GM19397 (cell line): ENCODE data around the gene CSNK2A3.
"Not testable (repeated sequence)": the region's sequence is repeated elsewhere in the genome, so short reads cannot be mapped to it uniquely, and the experiment has no call there.

Experiments
- ATAC-seq: cut with Tn5 transposase; IDR thresholded peaks from one replicate; pipeline ENCODE4 v1.9.1; 2021; ENCODE audit warnings: mild to moderate bottlenecking, moderate library complexity; ENCODE audit not compliant: unreplicated experiment

CSNK2A3 gene

DNA sequence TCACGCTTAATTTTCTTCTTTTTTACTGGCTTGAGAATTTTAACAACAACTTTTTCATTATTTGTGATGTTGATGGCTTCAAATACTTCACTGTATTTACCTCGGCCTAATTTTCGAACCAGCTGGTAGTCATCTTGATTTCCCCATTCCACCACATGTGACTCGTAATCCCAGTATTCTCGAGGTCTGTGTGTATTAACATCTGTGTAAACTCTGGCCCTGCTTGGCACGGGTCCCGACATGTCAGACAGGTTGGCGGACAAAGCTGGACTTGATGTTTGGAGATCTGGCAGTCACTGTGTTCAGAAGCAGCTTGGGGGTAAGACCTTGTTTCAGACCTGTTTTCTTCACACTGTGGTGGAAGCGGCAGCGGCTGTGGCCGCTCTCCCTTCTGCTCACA lies at the start of gene CSNK2A3:
CSNK2A3 (minus strand) TSS at position 373 of the 400 bp plus-strand sequence; CDS start at position 242, 131 bp downstream.
- ATAC-seq: not testable (repeated sequence)

DNA sequence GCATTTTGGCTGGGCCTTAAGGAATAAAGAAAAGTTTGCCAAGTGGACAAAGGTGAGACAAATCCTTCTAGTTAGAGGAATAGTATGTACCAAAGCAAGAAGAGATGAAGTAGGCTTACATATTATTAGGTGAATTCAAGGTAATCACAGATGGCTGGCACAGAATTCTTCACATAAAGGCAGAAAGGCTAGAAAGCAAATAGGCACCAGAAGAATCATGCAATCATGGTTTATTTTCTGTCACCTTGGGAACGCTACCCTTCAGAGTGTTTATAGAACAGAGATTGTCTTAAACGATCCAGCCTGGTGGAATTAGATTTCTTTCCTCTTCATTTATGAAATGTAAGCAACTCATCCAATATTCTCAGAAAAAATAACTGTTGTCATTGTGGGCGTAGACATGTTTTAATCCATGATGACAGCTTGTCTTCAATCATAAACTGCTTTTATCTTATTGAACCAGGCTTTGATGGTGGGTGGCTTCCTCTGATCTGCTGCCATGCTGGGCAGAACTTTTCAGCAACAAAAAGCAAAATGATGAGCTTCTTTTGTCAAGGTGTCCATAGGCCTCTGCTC lies 49.0 kb upstream of the CSNK2A3 start:
- no peak for ATAC-seq

GRCh38 chr11:11400635-11401232 lies 47.7 kb upstream of the CSNK2A3 start:
- no peak for ATAC-seq

DNA sequence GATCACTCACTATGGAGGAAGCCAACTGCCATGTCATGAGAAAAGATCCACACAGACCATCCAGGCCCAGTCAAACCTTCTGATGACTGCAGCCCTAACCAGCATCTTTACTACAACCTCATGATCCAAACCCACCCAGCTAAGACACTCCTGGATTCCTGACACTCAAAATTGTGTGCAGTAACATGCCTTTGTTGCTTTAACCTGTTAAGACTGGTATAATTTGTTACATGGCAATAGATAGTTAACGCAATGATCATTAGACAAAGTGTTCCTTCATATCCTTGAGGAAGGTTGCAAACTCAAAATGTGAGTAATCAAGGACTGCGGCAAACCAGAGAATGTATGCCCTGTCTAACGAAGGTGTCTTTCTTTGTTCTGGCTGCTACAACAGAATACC lies 47.1 kb upstream of the CSNK2A3 start:
- ATAC-seq: no peak

DNA sequence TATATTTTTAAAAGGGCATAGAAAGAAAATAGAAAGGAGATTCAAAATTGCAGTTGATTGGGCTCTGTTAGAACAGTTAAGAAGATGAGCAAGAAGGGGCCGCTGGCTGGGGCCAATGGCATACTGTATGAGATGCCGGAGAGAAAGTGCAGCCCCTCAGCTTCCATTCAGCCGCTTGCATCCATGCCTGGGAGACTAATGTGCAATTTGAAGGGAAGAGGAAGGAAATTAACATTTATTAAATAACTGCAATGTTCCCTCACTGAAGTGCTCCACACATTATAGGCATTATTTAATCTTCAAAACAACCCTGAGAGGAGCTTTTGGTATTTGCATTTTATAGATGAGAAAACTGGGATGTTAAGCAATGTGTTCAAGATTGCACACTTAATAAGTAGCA lies 44.7 kb upstream of the CSNK2A3 start:
- ATAC-seq: no peak

DNA sequence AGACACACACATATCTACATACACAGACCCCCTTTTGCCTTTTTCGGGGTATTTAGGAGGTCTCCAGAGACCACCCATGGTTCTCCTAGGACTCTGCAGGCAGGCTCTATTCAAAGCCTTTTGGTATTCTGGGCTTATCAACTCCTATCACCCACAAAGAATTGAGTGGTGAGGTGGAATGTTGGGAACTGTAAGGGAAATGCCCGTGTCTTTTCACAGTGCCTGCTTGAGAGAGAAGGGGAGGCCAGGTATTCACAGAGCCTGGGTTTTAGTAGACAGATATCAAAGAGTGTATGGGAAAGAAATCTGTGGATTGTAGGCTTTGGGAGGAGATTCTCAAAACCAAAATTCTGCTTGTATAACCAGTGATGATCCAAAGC lies 44.0 kb upstream of the CSNK2A3 start:
- ATAC-seq: no peak

DNA sequence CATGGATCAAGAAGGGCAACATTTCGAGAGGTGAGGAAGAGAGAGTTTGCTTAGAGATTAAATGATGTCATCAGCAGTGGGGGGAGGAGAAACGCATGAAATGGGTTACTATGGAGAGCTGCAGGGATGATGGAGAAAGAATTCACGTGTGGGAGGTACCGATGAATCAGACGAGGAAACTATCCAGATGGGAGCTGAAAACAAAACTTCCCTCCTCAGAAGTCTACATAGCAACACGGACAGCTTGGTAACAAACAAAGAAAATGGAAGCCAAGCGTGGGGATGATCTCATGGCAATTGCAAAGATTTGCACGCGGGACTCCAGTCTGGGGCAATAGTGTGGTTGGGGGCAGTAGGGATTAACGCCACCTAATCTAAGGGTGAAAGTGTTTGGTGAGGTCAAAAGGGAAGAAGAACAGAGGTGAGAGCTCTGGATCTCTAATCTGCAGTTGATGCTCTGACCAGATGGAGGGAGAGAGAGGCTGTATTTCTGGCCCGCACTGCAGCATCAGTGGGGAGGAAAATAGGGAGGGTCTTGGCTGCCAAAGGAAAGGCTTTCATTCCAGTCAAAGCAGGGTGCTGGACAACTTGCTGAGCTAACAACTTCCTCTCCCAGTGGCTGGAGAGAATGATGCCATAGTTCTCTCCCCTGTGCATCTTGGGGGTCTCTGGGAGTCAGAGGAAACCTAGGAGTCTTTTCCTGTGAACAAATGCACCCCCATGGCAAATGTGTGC lies 43.4 kb upstream of the CSNK2A3 start:
- no peak for ATAC-seq

DNA sequence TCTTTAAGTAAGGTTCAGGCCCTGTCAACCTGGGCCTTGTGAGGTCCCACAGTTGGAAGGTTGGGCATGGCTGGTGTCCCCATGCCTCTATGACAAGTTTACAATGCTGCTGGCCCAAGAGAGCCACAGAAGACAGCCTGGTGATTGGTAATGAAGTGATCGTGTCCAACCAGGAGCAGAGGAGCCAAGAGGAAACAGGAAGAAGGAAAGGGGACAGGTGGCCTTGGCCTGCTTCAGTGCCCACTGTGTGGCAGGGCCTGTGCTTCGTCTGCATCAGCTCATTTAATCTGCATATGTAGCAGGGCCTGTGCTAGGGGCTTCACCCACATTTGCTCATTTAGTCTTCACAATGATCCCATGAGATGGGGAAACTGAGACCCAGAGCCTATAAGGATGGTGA lies 42.1 kb upstream of the CSNK2A3 start:
- no peak for ATAC-seq

GRCh38 chr11:11394241-11394640 lies 41.2 kb upstream of the CSNK2A3 start:
- ATAC-seq: no peak

DNA sequence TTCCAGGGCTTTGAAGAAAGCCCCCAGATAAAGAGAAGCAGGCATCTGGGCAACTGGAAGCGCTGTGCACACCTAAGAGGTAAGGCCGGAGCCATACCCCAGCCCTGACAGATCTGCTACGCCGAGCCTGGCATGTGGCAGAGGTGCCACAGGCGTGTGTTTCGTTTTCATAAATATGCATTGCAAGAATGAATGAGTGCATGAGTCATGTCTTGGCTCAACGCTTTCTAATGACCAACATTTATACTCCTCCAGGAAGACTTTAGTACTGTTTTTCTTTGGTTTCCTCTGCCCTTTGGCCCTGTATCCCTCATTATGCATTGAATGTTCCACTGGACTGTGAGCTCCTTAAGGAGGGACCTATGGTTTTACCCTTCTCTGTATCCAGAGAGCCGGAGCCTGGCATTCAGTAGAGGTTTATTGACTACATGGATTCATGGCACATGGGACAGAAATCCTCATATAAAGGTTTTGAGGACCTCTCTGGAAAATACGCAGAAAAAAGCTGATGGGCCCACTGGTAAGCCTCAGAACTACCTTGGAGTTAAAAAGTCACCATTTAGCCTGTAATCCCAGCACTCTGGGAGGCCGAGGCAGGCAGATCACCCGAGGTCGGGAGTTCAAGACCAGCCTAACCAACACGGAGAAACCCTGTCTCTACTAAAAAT lies 38.9 kb upstream of the CSNK2A3 start:
- no peak for ATAC-seq

DNA sequence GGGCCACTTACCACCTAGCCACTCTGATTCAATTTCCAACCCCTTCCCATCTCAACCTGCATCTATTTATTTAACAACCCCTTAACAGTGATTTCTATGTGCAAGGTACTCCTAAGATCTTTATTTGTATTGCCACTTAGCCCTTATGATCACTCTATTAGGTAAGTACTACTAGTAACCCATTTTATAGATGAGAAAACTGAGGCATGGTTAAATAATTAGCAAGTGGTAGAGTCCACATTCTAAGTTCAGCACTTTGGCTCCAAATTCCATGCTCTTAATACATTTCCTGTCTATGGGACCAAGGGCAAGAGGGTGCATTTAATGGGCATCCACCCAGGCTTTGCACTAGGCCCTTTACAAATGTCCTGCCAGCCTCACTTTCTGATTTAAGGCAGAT lies 38.1 kb upstream of the CSNK2A3 start:
- no peak for ATAC-seq

GRCh38 chr11:11390068-11390771 lies 37.2 kb upstream of the CSNK2A3 start:
- ATAC-seq: no peak

GRCh38 chr11:11389238-11389637 lies 36.2 kb upstream of the CSNK2A3 start:
- ATAC-seq: no peak

- no peak for ATAC-seq
Measured at GRCh38 chr11:11387622-11388305, 34.7 kb upstream of the CSNK2A3 start.

- no peak for ATAC-seq
Measured at GRCh38 chr11:11387207-11387606, 34.2 kb upstream of the CSNK2A3 start.

DNA sequence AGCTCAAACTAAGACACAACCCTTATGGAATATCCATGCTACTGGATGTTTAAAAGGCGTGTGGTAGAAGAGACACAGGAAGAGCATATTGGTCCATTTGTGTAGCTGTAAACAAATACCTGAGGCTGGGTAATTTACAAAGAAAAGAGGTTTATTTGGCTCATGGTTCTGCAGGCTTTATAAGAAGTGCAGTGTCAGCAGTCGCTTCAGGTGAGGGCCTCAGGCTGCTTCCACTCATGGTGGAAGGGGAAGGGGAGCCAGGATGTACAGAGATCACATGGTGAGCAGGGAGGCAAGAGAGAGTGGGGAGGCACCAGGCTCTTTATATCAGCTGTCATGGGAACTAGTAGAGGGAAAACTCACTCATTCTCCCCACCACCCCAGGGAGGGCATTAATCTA lies 31.8 kb upstream of the CSNK2A3 start:
- no peak for ATAC-seq

DNA sequence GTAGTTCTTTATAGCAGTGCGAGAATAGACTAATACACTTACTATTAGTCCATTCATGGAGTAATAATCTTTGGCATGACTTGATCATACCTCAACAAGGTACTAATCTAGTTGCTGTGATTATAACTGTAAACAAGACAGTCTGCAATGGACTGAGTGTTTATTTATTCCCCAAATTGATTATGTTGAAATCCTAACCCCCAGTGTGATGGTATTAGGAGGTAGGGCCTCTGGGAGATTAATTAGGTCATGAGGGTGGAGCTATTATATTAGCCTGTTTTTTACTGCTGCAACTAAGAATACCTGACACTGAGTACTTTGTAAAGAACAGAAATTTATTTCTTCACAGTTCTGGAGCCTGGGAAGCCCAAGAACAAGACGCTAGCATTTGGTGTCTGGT lies 30.9 kb upstream of the CSNK2A3 start:
- ATAC-seq: no peak

DNA sequence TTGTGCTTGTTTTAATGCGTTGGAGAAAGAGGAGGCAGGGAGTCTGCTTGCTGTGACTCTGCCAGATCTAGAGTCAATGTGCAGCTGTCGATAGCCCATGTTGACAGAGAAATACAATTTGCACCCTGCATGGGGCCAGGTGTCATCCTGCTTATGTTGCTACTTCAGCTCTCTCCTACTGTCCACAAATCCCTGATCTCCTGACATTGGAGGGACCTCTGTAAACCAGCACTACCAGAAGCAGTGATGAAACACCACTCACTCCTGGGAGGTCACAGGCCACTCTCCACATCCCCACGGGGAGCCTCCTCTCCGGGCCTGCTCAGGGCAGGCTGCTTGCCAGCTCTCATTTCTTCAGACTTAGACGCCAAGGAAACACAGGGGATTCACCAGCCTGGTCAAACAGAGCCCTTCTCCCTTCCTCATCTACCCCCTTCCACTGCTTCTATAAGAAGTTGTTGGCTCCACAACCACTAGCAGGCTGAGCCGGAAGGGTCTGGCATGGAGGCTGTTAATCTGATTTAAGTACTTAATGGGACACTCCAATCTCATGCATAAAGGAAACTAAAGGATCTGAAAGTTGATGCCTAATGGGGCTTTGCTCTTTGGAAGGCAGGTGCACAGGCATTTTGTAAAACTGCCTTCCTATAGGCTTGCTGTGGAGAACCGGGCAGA lies 29.9 kb upstream of the CSNK2A3 start:
- no peak for ATAC-seq

- no peak for ATAC-seq
Measured at GRCh38 chr11:11381471-11382105, 28.5 kb upstream of the CSNK2A3 start.

- ATAC-seq: no peak
Measured at GRCh38 chr11:11380883-11381282, 27.8 kb upstream of the CSNK2A3 start.
